ENCODE results near the gene GNG12.
A peak's percentile ranks its signal among the peaks of the same experiment; 100 is the strongest.
"Not testable (repeated sequence)": the region's sequence is repeated elsewhere in the genome, so short reads cannot be mapped to it uniquely, and the experiment has no call there.

Gene GNG12

GRCh38 chr1:67677408-67677807 lies 155.9 kb downstream of the GNG12 start:
- DNase-seq (ENCODE audit: low read depth, low spot score), result no peak
- H3K4me3 ChIP-seq (ENCODE audit: low read length), result no peak overlapping the region

GRCh38 chr1:67676946-67677345 lies 156.3 kb downstream of the GNG12 start:
- DNase-seq (ENCODE audit: low read depth, low spot score), result no peak

GRCh38 chr1:67676287-67676686 lies 157.0 kb downstream of the GNG12 start:
- H3K4me3 ChIP-seq (ENCODE audit: low read length), result no peak overlapping the region
- no peak for DNase-seq (ENCODE audit: low read depth, low spot score)

More at GRCh38 chr1:67676946-67677345, 156.3 kb downstream of the GNG12 start:
- H3K4me3 ChIP-seq (ENCODE audit: low read length), result no peak overlapping the region

- H3K4me3 ChIP-seq (ENCODE audit: low read length), result no peak overlapping the region
- DNase-seq (ENCODE audit: low read depth, low spot score), result no peak
Measured at GRCh38 chr1:67675800-67676199, 157.5 kb downstream of the GNG12 start.

- DNase-seq (ENCODE audit: low read depth, low spot score), result peak; percentile 62
- no peak overlapping the region for H3K4me3 ChIP-seq (ENCODE audit: low read length)
Measured at GRCh38 chr1:67674260-67675011, 158.8 kb downstream of the GNG12 start.

GRCh38 chr1:67673468-67674201 lies 159.6 kb downstream of the GNG12 start:
- H3K4me3 ChIP-seq (ENCODE audit: low read length), result no peak overlapping the region
- no peak for DNase-seq (ENCODE audit: low read depth, low spot score)

GRCh38 chr1:67672260-67672803 lies 160.9 kb downstream of the GNG12 start:
- DNase-seq (ENCODE audit: low read depth, low spot score), result no peak
- no peak overlapping the region for H3K4me3 ChIP-seq (ENCODE audit: low read length)

- DNase-seq (ENCODE audit: low read depth, low spot score), result no peak
- H3K4me3 ChIP-seq (ENCODE audit: low read length), result no peak overlapping the region
Measured at GRCh38 chr1:67668660-67669059, 164.6 kb downstream of the GNG12 start.

GRCh38 chr1:67666636-67667035 lies 166.6 kb downstream of the GNG12 start:
- H3K4me3 ChIP-seq (ENCODE audit: low read length), result no peak overlapping the region
- DNase-seq (ENCODE audit: low read depth, low spot score), result no peak

GRCh38 chr1:67665307-67665706 lies 168.0 kb downstream of the GNG12 start:
- not testable (repeated sequence) for DNase-seq (ENCODE audit: low read depth, low spot score); H3K4me3 ChIP-seq (ENCODE audit: low read length)

- DNase-seq (ENCODE audit: low read depth, low spot score), result no peak
- H3K4me3 ChIP-seq (ENCODE audit: low read length), result no peak overlapping the region
Measured at GRCh38 chr1:67664048-67664447, 169.2 kb downstream of the GNG12 start.

- DNase-seq (ENCODE audit: low read depth, low spot score), result no peak
- H3K4me3 ChIP-seq (ENCODE audit: low read length), result no peak overlapping the region
Measured at GRCh38 chr1:67662884-67663283, 170.4 kb downstream of the GNG12 start.

GRCh38 chr1:67659229-67659628 lies 174.0 kb downstream of the GNG12 start:
- no peak overlapping the region for H3K4me3 ChIP-seq (ENCODE audit: low read length)
- DNase-seq (ENCODE audit: low read depth, low spot score), result no peak

GRCh38 chr1:67657152-67657551 lies 176.1 kb downstream of the GNG12 start:
- not testable (repeated sequence) for DNase-seq (ENCODE audit: low read depth, low spot score); H3K4me3 ChIP-seq (ENCODE audit: low read length)

- H3K4me3 ChIP-seq (ENCODE audit: low read length), result no peak overlapping the region
- no peak for DNase-seq (ENCODE audit: low read depth, low spot score)
Measured at GRCh38 chr1:67655581-67655980, 177.7 kb downstream of the GNG12 start.

GRCh38 chr1:67653304-67653703 lies 180.0 kb downstream of the GNG12 start:
- H3K4me3 ChIP-seq (ENCODE audit: low read length), result no peak overlapping the region
- no peak for DNase-seq (ENCODE audit: low read depth, low spot score)

GRCh38 chr1:67652800-67653199 lies 180.5 kb downstream of the GNG12 start:
- DNase-seq (ENCODE audit: low read depth, low spot score), result no peak

More at GRCh38 chr1:67652800-67653199, 180.5 kb downstream of the GNG12 start:
- H3K4me3 ChIP-seq (ENCODE audit: low read length), result no peak overlapping the region
